H1 (cell line): ENCODE results near the gene FOXP4. TPM values are rescaled to one million over a fixed set of nuclear protein-coding genes. Genes with fewer than 3 reads are reported as not detected.

Source experiments
- ASH2L ChIP-seq: fragments of 200-600, 300-600 bp; sonication (generic); IDR thresholded peaks from one replicate; pipeline ENCODE4 v1.7.1; 2017; ENCODE audit warnings: low read length
- ATF2 ChIP-seq: IDR thresholded peaks from 2 replicates; pipeline ENCODE4 v1.6.1; 2012; ENCODE audit warnings: low read length, inconsistent platforms
- CHD7 ChIP-seq: fragments of 300-600 bp; sonication (generic); IDR thresholded peaks from 2 replicates; pipeline ENCODE4 v1.7.1; 2012; ENCODE audit warnings: low read length, moderate library complexity, mild to moderate bottlenecking, inconsistent platforms; ENCODE audit not compliant: insufficient replicate concordance
- E2F6 ChIP-seq: IDR thresholded peaks from 2 replicates; pipeline ENCODE4 v1.6.1; 2012; ENCODE audit warnings: inconsistent platforms
- POLR2AphosphoS5 ChIP-seq: IDR thresholded peaks from 2 replicates; pipeline ENCODE4 v1.6.1; 2011; ENCODE audit warnings: low read depth, low read length
- RXRA ChIP-seq: IDR thresholded peaks from 2 replicates; pipeline ENCODE4 v1.6.1; 2011; ENCODE audit warnings: low read depth, mild to moderate bottlenecking, low read length, moderate library complexity; ENCODE audit not compliant: insufficient read depth
- SAP30 ChIP-seq: fragments of 300-600 bp; sonication (generic); IDR thresholded peaks from 2 replicates; pipeline ENCODE4 v1.7.1; 2012; ENCODE audit warnings: low read length, moderate library complexity, mild to moderate bottlenecking, inconsistent platforms; ENCODE audit not compliant: insufficient read depth, insufficient replicate concordance
- SIRT6 ChIP-seq: IDR thresholded peaks from one replicate; pipeline ENCODE4 v1.7.1; 2012; ENCODE audit warnings: low read length, inconsistent platforms
- YY1 ChIP-seq: IDR thresholded peaks from 2 replicates; pipeline ENCODE4 v1.6.1; 2011; ENCODE audit warnings: low read depth, mild to moderate bottlenecking, low read length
- polyA plus RNA-seq, 7 experiments: library from polyadenylated mRNA; depleted of rRNA in 3 of 7; stranded (reverse) in 5 of 7; unstranded in 2 of 7; fragments of >200 nt in 5 of 7; fragments of 200-250 nt in 2 of 7; gene quantifications; 1 replicate in 5 of 7; 2 replicates in 1 of 7; 4 replicates in 1 of 7; pipeline versions ENCODE4 v1.2.1 to v1.2.3, GENCODE V29; 2011 to 2013; ENCODE audit warnings: missing spikeins in 2 of 7, mixed read lengths in 2 of 7
- total RNA-seq: library from RNA; stranded (reverse); fragmentation: NEBNext Ultra II Directional; extraction: Animal tissue kit (Norgen Biotek cat#: 25700); gene quantifications from 2 replicates; pipeline ENCODE4 v1.2.1, GENCODE V29; 2021

The FOXP4 gene
- total and polyA plus RNA-seq, 2 of the 8 experiments (the other 6 are each of a cell fraction or from before 2014, with no cell fraction given): 4.8 to 13.3 TPM

GRCh38 chr6:41497573-41497972 is 48.6 kb upstream of the FOXP4 start (continued):
- TF ChIP-seq CHD7: no peak
- no peak for TF ChIP-seq RXRA
- TF ChIP-seq ASH2L: no peak
- no peak for TF ChIP-seq SAP30
- no peak for TF ChIP-seq POLR2AphosphoS5
- no peak for TF ChIP-seq YY1
- TF ChIP-seq E2F6: no peak
- no peak for TF ChIP-seq ATF2
- TF ChIP-seq SIRT6: no peak
